ENCODE results near the gene NFKBIZ.

DNA sequence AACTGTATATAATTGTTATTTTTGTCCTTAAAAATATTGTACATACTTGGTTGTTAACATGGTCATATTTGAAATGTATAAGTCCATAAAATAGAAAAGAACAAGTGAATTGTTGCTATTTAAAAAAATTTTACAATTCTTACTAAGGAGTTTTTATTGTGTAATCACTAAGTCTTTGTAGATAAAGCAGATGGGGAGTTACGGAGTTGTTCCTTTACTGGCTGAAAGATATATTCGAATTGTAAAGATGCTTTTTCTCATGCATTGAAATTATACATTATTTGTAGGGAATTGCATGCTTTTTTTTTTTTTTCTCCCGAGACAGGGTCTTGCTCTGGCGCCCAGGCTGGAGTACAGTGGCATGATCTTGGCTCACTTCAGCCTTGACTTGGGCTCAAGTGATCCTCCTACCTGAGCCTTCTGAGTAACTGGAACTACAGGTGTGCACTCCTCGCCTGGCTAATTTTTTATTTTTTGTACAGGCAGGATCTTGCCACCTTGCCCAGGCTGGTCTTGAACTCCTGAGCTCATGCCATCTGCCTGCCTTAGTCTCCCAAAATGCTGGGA, 10.7 kb downstream of the NFKBIZ start:
- no peak for TF ChIP-seq POLR2A (IDR thresholded peaks at IDR 0.05; ENCODE audit: low read length)
- no peak for TF ChIP-seq GATA1 (IDR thresholded peaks at IDR 0.05; ENCODE audit: low read depth, low read length)

Data from erythroblast (primary cell).